Upper lobe of left lung (tissue), 6 donors: ENCODE measurements around the gene MRPL4. TPM values are rescaled to one million over a fixed set of nuclear protein-coding genes. Genes with fewer than 3 reads are reported as not detected.

ENCODE experiments used
- ATAC-seq, 2 donors: fragments of 200-7000 bp; cut with Tn5 transposase; one replicate each; pipeline ENCODE4 v1.9.1; 2022; ENCODE audit warnings: mild to moderate bottlenecking in 2 of 2, moderate library complexity in 2 of 2; ENCODE audit not compliant: low FRiP score in 2 of 2
- DNase-seq, 2 donors: peaks; one replicate each; pipeline ENCODE4 v3.0.0-alpha.2; 2019 to 2020
- H3K27ac ChIP-seq, 4 donors: fragments of 200-600 bp; sonication (generic); one replicate each; pipeline ENCODE4 v1.5.1; 2016 to 2019
- H3K27me3 ChIP-seq, 4 donors: fragments of 200-600 bp; sonication (generic); one replicate each; pipeline ENCODE4 v1.5.1; 2017 to 2019
- H3K36me3 ChIP-seq, 4 donors: fragments of 200-600 bp; sonication (generic); one replicate each; pipeline ENCODE4 v1.5.1; 2016 to 2019
- H3K4me1 ChIP-seq, 4 donors: fragments of 200-600 bp; sonication (generic); one replicate each; pipeline ENCODE4 v1.5.1; 2018 to 2019
- H3K4me3 ChIP-seq, 4 donors: fragments of 200-600 bp; sonication (generic); one replicate each; pipeline ENCODE4 v1.5.1; 2017 to 2019; ENCODE audit warnings: mild to moderate bottlenecking in 2 of 4, moderate library complexity in 1 of 4
- H3K9me3 ChIP-seq, 4 donors: fragments of 200-600 bp; sonication (generic); one replicate each; pipeline ENCODE4 v1.5.1; 2018 to 2019
- CTCF ChIP-seq, 6 experiments: fragments of 450-650 bp in 4 of 6; fragments of 200-600 bp in 2 of 6; sonication (generic) in 2 of 6; IDR thresholded peaks; one replicate each; pipeline ENCODE4 v1.5.1; 2016 to 2019; ENCODE audit warnings: antibody characterized with exemption in 6 of 6
- EP300 ChIP-seq, 4 donors: sonication (generic); formaldehyde crosslinking; IDR thresholded peaks; one replicate each; pipeline ENCODE4 v1.5.1; 2017; ENCODE audit warnings: antibody characterized with exemption in 4 of 4, control low read depth in 2 of 4
- POLR2A ChIP-seq, 4 donors: fragments of 450-650 bp; IDR thresholded peaks; one replicate each; pipeline ENCODE4 v1.5.1; 2016 to 2017; ENCODE audit warnings: antibody characterized with exemption in 4 of 4, mild to moderate bottlenecking in 2 of 4
- POLR2AphosphoS5 ChIP-seq, 2 donors: sonication (generic); formaldehyde crosslinking; IDR thresholded peaks; one replicate each; pipeline ENCODE4 v1.5.1; 2017; ENCODE audit warnings: antibody characterized with exemption in 2 of 2
- WGBS, 2 donors: methylation state at CpG; one replicate each; pipeline ENCODE4 v1.1.5; 2017 to 2018; 5-methylcytosine and 5-hydroxymethylcytosine counted together
- total RNA-seq, 6 donors: library from RNA; depleted of rRNA in 4 of 6; stranded (reverse); fragments of >200 nt in 4 of 6; gene quantifications; one replicate each; pipeline versions ENCODE4 v1.1.0 to v1.2.1, GENCODE V29; 2016 to 2021
- donor health status: DM: no; HTN: no; CAD: no; lungs with moderate emphysema.
- donor health status: DM: no; HTN: yes; CAD: no; lungs with severe emphysema.

MRPL4 gene
- total RNA-seq, 6 donors from 2014 or later, result 23.0 to 70.8 (median 45.0) TPM

- no peak overlapping the region for H3K4me3 ChIP-seq
- ATAC-seq, result no peak
- TF ChIP-seq CTCF (IDR thresholded peaks at IDR 0.05) (no peak), POLR2AphosphoS5 (IDR thresholded peaks at IDR 0.05) (no peak), EP300 (IDR thresholded peaks at IDR 0.05) (no peak), POLR2A (IDR thresholded peaks at IDR 0.05) (no peak)
- peaks cover 10 to 50% (median 44%) of the 10 kb centered on the region in 4 donors for H3K36me3 ChIP-seq
- H3K9me3 ChIP-seq, result no peaks in the 10 kb centered on the region
- H3K27me3 ChIP-seq, result no peaks in the 10 kb centered on the region
- WGBS, 2 donors, result 75 to 84% methylated on average over 9 of the region's 9 CpGs
- peak overlapping the region in 2 of 4 donors; percentile 24 to 28 for H3K27ac ChIP-seq
- peaks cover 15 to 40% (median 23%) of the 10 kb centered on the region in 4 donors for H3K4me1 ChIP-seq
- DNase-seq, result no peak
Observed at GRCh38 chr19:10256970-10257615, 5.1 kb downstream of the MRPL4 start.

GRCh38 chr19:10258080-10258710 is 6.2 kb downstream of the MRPL4 start:
- no peak for ATAC-seq
- peaks cover 10 to 50% (median 44%) of the 10 kb centered on the region in 4 donors for H3K36me3 ChIP-seq

GRCh38 chr19:10259162-10259905 is 7.3 kb downstream of the MRPL4 start:
- DNase-seq (peak; percentile 81 to 94), ATAC-seq (peak; percentile 82 to 87)
- peaks cover 9 to 26% (median 14%) of the 10 kb centered on the region in 4 donors for H3K4me1 ChIP-seq
- peak overlapping the region in 2 of 4 donors; percentile 7 to 28 for H3K4me3 ChIP-seq
- peaks cover 10 to 45% (median 38%) of the 10 kb centered on the region in 4 donors for H3K36me3 ChIP-seq
- H3K27me3 ChIP-seq, result no peaks in the 10 kb centered on the region
- no peaks in the 10 kb centered on the region for H3K9me3 ChIP-seq
- TF ChIP-seq POLR2AphosphoS5 (IDR thresholded peaks at IDR 0.05) (no peak), POLR2A (IDR thresholded peaks at IDR 0.05) (peak in 1 of 4 donors; percentile 19), CTCF (IDR thresholded peaks at IDR 0.05) (peak; percentile 64 to 83 (median 76)), EP300 (IDR thresholded peaks at IDR 0.05) (no peak)
- peak overlapping the region; percentile 54 to 84 (median 82) for H3K27ac ChIP-seq
- 40 to 45% methylated on average over 20 to 24 of the region's 32 CpGs for WGBS, 2 donors

More at GRCh38 chr19:10258080-10258710, 6.2 kb downstream of the MRPL4 start:
- Histone ChIP-seq H3K4me1 (peaks cover 9 to 29% (median 14%) of the 10 kb centered on the region in 4 donors), H3K9me3 (no peaks in the 10 kb centered on the region), H3K27me3 (no peaks in the 10 kb centered on the region), H3K27ac (peak overlapping the region in 1 of 4 donors; percentile 9), H3K4me3 (no peak overlapping the region)
- TF ChIP-seq CTCF (IDR thresholded peaks at IDR 0.05) (no peak), EP300 (IDR thresholded peaks at IDR 0.05) (no peak), POLR2AphosphoS5 (IDR thresholded peaks at IDR 0.05) (no peak), POLR2A (IDR thresholded peaks at IDR 0.05) (no peak)
- WGBS, 2 donors, result 95 to 96% methylated on average over 12 to 18 of the region's 18 CpGs
- DNase-seq, result peak in 1 of 2 donors; percentile 53

GRCh38 chr19:10260141-10260584 is 8.1 kb downstream of the MRPL4 start:
- TF ChIP-seq EP300 (IDR thresholded peaks at IDR 0.05) (peak; percentile 53 to 99 (median 57)), POLR2A (IDR thresholded peaks at IDR 0.05) (peak in 1 of 4 donors; percentile 40), POLR2AphosphoS5 (IDR thresholded peaks at IDR 0.05) (peak; percentile 73 to 76), CTCF (IDR thresholded peaks at IDR 0.05) (peak in 1 of 6 experiments; percentile 10)
- H3K27me3 ChIP-seq, result no peaks in the 10 kb centered on the region
- peak overlapping the region; percentile 54 to 84 (median 77) for H3K27ac ChIP-seq
- DNase-seq (peak in 1 of 2 donors; percentile 94), ATAC-seq (peak; percentile 72 to 93)
- H3K4me1 ChIP-seq, result peaks cover 9 to 26% (median 15%) of the 10 kb centered on the region in 4 donors
- no peaks in the 10 kb centered on the region for H3K9me3 ChIP-seq
- H3K4me3 ChIP-seq, result peak overlapping the region in 1 of 4 donors; percentile 28
- peaks cover 10 to 37% (median 30%) of the 10 kb centered on the region in 4 donors for H3K36me3 ChIP-seq
- 52 to 59% methylated on average over 8 of the region's 8 CpGs for WGBS, 2 donors
